ENCODE results near the gene RGMA. TPM values are rescaled to one million over a fixed set of nuclear protein-coding genes. Genes with fewer than 3 reads are reported as not detected.

The RGMA gene
- total RNA-seq, 1 donor from 2014 or later: 0.07 TPM

GRCh38 chr15:93028111-93028631, 60.8 kb downstream of the RGMA start:
- H3K27me3 Mint-ChIP-seq: no peaks in the 10 kb centered on the region
- no peak overlapping the region for H3K4me3 Mint-ChIP-seq

GRCh38 chr15:93027413-93027812, 61.6 kb downstream of the RGMA start:
- Mint-ChIP-seq H3K27me3 (no peaks in the 10 kb centered on the region), H3K36me3 (ENCODE audit: low read depth) (peaks cover 52% of the 10 kb centered on the region), H3K27ac (no peak overlapping the region), H3K4me1 (peaks cover 46% of the 10 kb centered on the region), H3K9me3 (peaks cover 7% of the 10 kb centered on the region), H3K4me3 (no peak overlapping the region)
- intact Hi-C loops (cut with micrococcal nuclease): no loop called here
- DNase-seq: no peak

More at GRCh38 chr15:93028111-93028631, 60.8 kb downstream of the RGMA start:
- H3K4me1 Mint-ChIP-seq: peaks cover 39% of the 10 kb centered on the region
- H3K36me3 Mint-ChIP-seq (ENCODE audit: low read depth): peaks cover 45% of the 10 kb centered on the region
- peak overlapping the region; percentile 56 for H3K27ac Mint-ChIP-seq
- DNase-seq: no peak
- intact Hi-C loops (cut with micrococcal nuclease): no loop called here
- H3K9me3 Mint-ChIP-seq: peaks cover 3% of the 10 kb centered on the region

- intact Hi-C loops (cut with micrococcal nuclease): no loop called here
Observed at GRCh38 chr15:93026380-93026817, 62.6 kb downstream of the RGMA start.

DNA sequence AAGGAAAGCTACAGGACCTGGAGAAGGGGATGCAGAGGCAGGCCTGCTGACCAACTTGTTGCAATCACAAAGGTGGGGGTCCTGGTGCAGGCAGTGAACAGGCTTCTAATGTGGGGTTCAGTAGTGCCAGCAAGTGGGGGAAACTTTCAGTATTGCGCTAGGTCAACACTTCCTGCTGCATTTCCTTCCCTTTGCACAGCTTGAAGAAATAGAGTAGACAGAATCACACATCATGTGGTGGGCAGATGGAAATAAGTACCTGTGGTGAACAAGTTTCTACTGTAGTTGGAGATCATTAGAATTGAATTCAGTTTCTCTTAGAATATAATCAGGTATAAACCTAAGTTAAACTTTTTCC, 63.4 kb downstream of the RGMA start:
- H3K9me3 Mint-ChIP-seq: peaks cover 7% of the 10 kb centered on the region
- intact Hi-C loops (cut with micrococcal nuclease): no loop called here
- peak overlapping the region; percentile 28 for H3K4me3 Mint-ChIP-seq
- H3K36me3 Mint-ChIP-seq (ENCODE audit: low read depth): peaks cover 69% of the 10 kb centered on the region
- H3K27me3 Mint-ChIP-seq: no peaks in the 10 kb centered on the region
- peaks cover 58% of the 10 kb centered on the region for H3K4me1 Mint-ChIP-seq
- H3K27ac Mint-ChIP-seq: peak overlapping the region; percentile 83
- no peak for DNase-seq

More at GRCh38 chr15:93026380-93026817, 62.6 kb downstream of the RGMA start:
- peaks cover 54% of the 10 kb centered on the region for H3K4me1 Mint-ChIP-seq
- peaks cover 63% of the 10 kb centered on the region for H3K36me3 Mint-ChIP-seq (ENCODE audit: low read depth)
- H3K9me3 Mint-ChIP-seq: peaks cover 7% of the 10 kb centered on the region
- no peak overlapping the region for H3K4me3 Mint-ChIP-seq
- DNase-seq: no peak
- no peaks in the 10 kb centered on the region for H3K27me3 Mint-ChIP-seq
- peak overlapping the region; percentile 83 for H3K27ac Mint-ChIP-seq

DNA sequence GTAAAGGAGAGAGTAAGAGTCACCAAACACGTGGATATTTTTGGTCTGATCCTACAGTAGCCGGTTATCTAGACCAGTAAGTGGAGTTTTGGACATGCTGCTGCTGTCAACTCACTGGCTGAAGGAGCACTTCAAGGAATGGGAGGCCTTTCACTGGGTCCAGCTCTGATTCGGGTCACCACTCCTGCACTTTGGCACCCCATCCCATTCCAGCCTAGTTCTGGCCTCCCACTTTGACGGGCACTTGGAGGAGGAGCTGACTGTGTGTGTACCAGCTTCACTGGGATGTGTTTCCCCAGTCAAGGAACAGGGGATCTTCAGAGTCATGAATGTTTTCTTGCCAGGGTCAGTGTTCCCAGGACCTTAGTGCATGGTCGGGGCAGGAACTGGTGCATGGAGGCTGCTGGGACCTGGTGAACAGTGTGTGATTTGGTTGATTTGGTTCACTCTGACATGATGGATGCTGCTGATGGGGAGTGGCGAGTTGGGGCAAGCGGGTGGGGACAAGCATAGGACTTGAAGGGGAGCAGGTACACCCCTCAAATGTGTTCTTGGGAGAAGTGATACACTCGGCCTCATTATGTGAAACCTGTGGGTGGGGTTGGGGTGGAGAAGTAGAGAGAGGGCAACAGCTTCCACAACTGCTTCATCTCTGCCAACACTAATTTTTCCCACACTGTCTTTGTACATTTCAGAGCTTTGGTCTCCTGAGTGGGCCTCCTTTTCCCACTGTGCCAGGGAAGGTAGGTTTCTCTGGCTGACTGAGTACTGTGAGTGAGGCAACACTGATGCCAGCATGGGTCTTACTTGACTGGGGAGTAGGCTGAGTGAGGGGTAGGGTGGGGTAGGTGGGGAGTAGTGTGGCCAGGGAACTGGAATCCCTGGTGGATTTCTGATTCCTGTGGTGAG, 64.0 kb downstream of the RGMA start:
- Mint-ChIP-seq H3K4me3 (peak overlapping the region; percentile 37), H3K36me3 (ENCODE audit: low read depth) (peaks cover 75% of the 10 kb centered on the region), H3K27ac (peak overlapping the region; percentile 83), H3K9me3 (peaks cover 7% of the 10 kb centered on the region), H3K27me3 (no peaks in the 10 kb centered on the region), H3K4me1 (peaks cover 61% of the 10 kb centered on the region)
- no peak for DNase-seq
- intact Hi-C loops (cut with micrococcal nuclease): no loop called here

GRCh38 chr15:93024293-93024692, 64.7 kb downstream of the RGMA start:
- peaks cover 7% of the 10 kb centered on the region for H3K9me3 Mint-ChIP-seq
- peaks cover 62% of the 10 kb centered on the region for H3K4me1 Mint-ChIP-seq
- no peak overlapping the region for H3K4me3 Mint-ChIP-seq
- no peaks in the 10 kb centered on the region for H3K27me3 Mint-ChIP-seq
- peak overlapping the region; percentile 83 for H3K27ac Mint-ChIP-seq
- H3K36me3 Mint-ChIP-seq (ENCODE audit: low read depth): peaks cover 82% of the 10 kb centered on the region
- no peak for DNase-seq
- intact Hi-C loops (cut with micrococcal nuclease): no loop called here

DNA sequence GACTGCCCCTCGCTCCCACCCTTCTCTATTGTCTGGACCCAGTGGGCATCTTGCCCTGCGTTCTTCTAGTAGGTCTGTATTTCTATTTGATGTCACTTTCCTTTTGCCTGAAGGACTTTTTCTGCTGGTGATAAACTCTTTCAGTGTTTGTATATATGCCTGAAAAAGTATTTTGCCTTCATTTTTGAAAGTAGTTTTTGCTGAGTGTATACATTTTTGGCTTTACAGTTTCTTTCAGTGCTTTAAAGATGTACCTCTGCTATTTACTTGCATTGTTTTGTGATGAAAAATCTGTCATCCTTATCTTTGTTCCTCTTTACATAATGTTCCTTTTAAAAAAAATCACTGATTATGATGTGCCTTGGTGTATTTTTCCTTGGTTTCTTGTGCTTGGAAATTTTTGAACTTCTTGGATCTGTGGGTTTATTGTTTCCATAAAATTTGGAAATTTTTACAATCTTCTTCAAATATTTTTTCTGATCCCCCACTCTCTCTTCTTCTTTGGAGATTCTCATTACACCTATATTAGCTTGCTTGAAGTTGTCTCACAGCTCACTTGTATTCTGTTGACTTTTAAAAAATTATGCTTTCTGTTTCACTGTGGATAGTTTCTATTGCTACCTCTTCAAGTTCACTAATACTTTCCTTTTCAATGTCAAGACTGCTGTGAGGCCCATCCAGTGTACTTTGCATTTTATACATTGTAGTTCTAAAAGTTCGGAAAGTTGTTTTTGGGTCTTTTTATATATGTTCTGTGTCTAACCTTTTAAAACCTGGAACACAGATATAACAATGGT, 67.8 kb downstream of the RGMA start:
- Mint-ChIP-seq H3K4me1 (peaks cover 74% of the 10 kb centered on the region), H3K36me3 (ENCODE audit: low read depth) (peaks cover 88% of the 10 kb centered on the region), H3K9me3 (peaks cover 7% of the 10 kb centered on the region), H3K27ac (peak overlapping the region; percentile 64), H3K4me3 (peak overlapping the region; percentile 38), H3K27me3 (no peaks in the 10 kb centered on the region)
- intact Hi-C loops (cut with micrococcal nuclease): no loop called here
- DNase-seq: no peak

- peaks cover 75% of the 10 kb centered on the region for H3K4me1 Mint-ChIP-seq
- H3K4me3 Mint-ChIP-seq: peak overlapping the region; percentile 3
- no peak for DNase-seq
- peak overlapping the region; percentile 73 for H3K27ac Mint-ChIP-seq
- peaks cover 7% of the 10 kb centered on the region for H3K9me3 Mint-ChIP-seq
- intact Hi-C loops (cut with micrococcal nuclease): loop anchor here (5.0 kb wide), 1 partner anchor 63 kb away; no protein-coding TSS in a partner anchor
- H3K27me3 Mint-ChIP-seq: no peaks in the 10 kb centered on the region
- peaks cover 88% of the 10 kb centered on the region for H3K36me3 Mint-ChIP-seq (ENCODE audit: low read depth)
Observed at GRCh38 chr15:93019971-93020370, 69.0 kb downstream of the RGMA start.

- peak overlapping the region; percentile 72 for H3K27ac Mint-ChIP-seq
- peaks cover 88% of the 10 kb centered on the region for H3K36me3 Mint-ChIP-seq (ENCODE audit: low read depth)
- H3K4me1 Mint-ChIP-seq: peaks cover 66% of the 10 kb centered on the region
- no peak for DNase-seq
- peak overlapping the region; percentile 31 for H3K4me3 Mint-ChIP-seq
- intact Hi-C loops (cut with micrococcal nuclease): loop anchor here (5.0 kb wide), 1 partner anchor 62 kb away; no protein-coding TSS in a partner anchor
- H3K27me3 Mint-ChIP-seq: no peaks in the 10 kb centered on the region
- peaks cover 7% of the 10 kb centered on the region for H3K9me3 Mint-ChIP-seq
Observed at GRCh38 chr15:93019090-93019489, 69.9 kb downstream of the RGMA start.

GRCh38 chr15:93018574-93018973, 70.4 kb downstream of the RGMA start:
- DNase-seq: no peak
- peak overlapping the region; percentile 72 for H3K27ac Mint-ChIP-seq
- intact Hi-C loops (cut with micrococcal nuclease): loop anchor here (1.0 to 5.0 kb wide), 2 partner anchors 61 to 215 kb away; no protein-coding TSS in a partner anchor
- H3K36me3 Mint-ChIP-seq (ENCODE audit: low read depth): peaks cover 85% of the 10 kb centered on the region
- H3K9me3 Mint-ChIP-seq: peaks cover 7% of the 10 kb centered on the region
- H3K27me3 Mint-ChIP-seq: no peaks in the 10 kb centered on the region
- peaks cover 64% of the 10 kb centered on the region for H3K4me1 Mint-ChIP-seq
- H3K4me3 Mint-ChIP-seq: peak overlapping the region; percentile 11

DNA sequence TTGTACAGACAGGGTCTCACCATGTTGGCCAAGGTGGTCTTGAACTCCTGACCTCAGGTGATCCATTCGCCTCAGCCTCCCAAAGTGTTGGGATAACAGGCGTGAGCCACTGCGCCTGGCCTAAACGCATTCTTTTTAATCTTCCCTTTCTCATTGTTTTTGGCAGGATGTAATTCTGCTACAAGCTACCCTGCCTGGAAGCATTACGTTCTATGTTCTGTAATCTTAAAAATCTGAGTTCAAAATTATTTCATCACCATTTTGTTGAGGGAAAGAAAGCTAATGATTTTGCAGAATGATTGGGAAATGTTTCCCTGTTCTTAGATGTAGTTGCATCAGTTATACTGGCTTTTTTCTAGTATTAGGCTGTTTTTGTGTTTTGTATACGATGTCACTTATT, 71.5 kb downstream of the RGMA start:
- DNase-seq: no peak
- no peaks in the 10 kb centered on the region for H3K27me3 Mint-ChIP-seq
- intact Hi-C loops (cut with micrococcal nuclease): loop anchor here (5.0 kb wide), 1 partner anchor 60 kb away; no protein-coding TSS in a partner anchor
- H3K4me3 Mint-ChIP-seq: no peak overlapping the region
- H3K9me3 Mint-ChIP-seq: no peaks in the 10 kb centered on the region
- peaks cover 53% of the 10 kb centered on the region for H3K4me1 Mint-ChIP-seq
- H3K27ac Mint-ChIP-seq: no peak overlapping the region
- H3K36me3 Mint-ChIP-seq (ENCODE audit: low read depth): peaks cover 85% of the 10 kb centered on the region

- Mint-ChIP-seq H3K9me3 (no peaks in the 10 kb centered on the region), H3K4me3 (no peak overlapping the region), H3K4me1 (peaks cover 13% of the 10 kb centered on the region), H3K36me3 (ENCODE audit: low read depth) (peaks cover 75% of the 10 kb centered on the region), H3K27ac (no peak overlapping the region), H3K27me3 (no peaks in the 10 kb centered on the region)
- intact Hi-C loops (cut with micrococcal nuclease): no loop called here
- DNase-seq: no peak
Observed at GRCh38 chr15:93012786-93013185, 76.2 kb downstream of the RGMA start.

GRCh38 chr15:93007994-93008393, 81.0 kb downstream of the RGMA start:
- H3K4me3 Mint-ChIP-seq: no peak overlapping the region
- DNase-seq: no peak
- no peaks in the 10 kb centered on the region for H3K9me3 Mint-ChIP-seq
- H3K4me1 Mint-ChIP-seq: peaks cover 3% of the 10 kb centered on the region
- intact Hi-C loops (cut with micrococcal nuclease): no loop called here
- H3K36me3 Mint-ChIP-seq (ENCODE audit: low read depth): peaks cover 69% of the 10 kb centered on the region
- peak overlapping the region; percentile 51 for H3K27ac Mint-ChIP-seq
- H3K27me3 Mint-ChIP-seq: no peaks in the 10 kb centered on the region

All from activated CD4-positive, alpha-beta T cell treated with anti-CD3 and anti-CD28 coated beads, Interleukin-2, amount 10 ng/mL, durations not matched to agents 24 days and 14 days (primary cell).